GM19035 (cell line): ENCODE measurements around the gene ERN2.
"Not testable (repeated sequence)": the region's sequence is repeated elsewhere in the genome, so short reads cannot be mapped to it uniquely, and the experiment has no call there.

ENCODE experiments used
- ATAC-seq: cut with Tn5 transposase; IDR thresholded peaks from one replicate; pipeline ENCODE4 v1.9.1; 2021; ENCODE audit not compliant: unreplicated experiment

ERN2 gene

GRCh38 chr16:23712976-23713375 is at the start of gene ERN2:
TSS of gene ERN2 (minus strand) at chr16:23713222. CDS start at chr16:23713187, 35 bp downstream.
- ATAC-seq, result no peak

- no peak for ATAC-seq
Observed at GRCh38 chr16:23757937-23758619, 45.1 kb upstream of the ERN2 start.

- no peak for ATAC-seq
Observed at GRCh38 chr16:23757116-23757515, 44.1 kb upstream of the ERN2 start.

- ATAC-seq, result no peak
Observed at GRCh38 chr16:23755484-23755809, 42.4 kb upstream of the ERN2 start.

GRCh38 chr16:23754594-23755483 is 41.8 kb upstream of the ERN2 start, which contains the start of gene CHP2:
TSS of gene CHP2 (plus strand) at chr16:23755026. CDS start at chr16:23755050, 24 bp downstream.
- ATAC-seq, result no peak

- no peak for ATAC-seq
Observed at GRCh38 chr16:23753908-23754593, 41.0 kb upstream of the ERN2 start.

- ATAC-seq, result not testable (repeated sequence)
Observed at GRCh38 chr16:23751053-23751452, 38.0 kb upstream of the ERN2 start.

GRCh38 chr16:23748630-23749029 is 35.6 kb upstream of the ERN2 start:
- ATAC-seq, result no peak

GRCh38 chr16:23745263-23745662 is 32.2 kb upstream of the ERN2 start:
- no peak for ATAC-seq

- ATAC-seq, result no peak
Observed at GRCh38 chr16:23742766-23743165, 29.7 kb upstream of the ERN2 start.

GRCh38 chr16:23741675-23742303 is 28.8 kb upstream of the ERN2 start:
- no peak for ATAC-seq

GRCh38 chr16:23739516-23739915 is 26.5 kb upstream of the ERN2 start:
- no peak for ATAC-seq

- not testable (repeated sequence) for ATAC-seq
Observed at GRCh38 chr16:23737423-23738028, 24.5 kb upstream of the ERN2 start.

- no peak for ATAC-seq
Observed at GRCh38 chr16:23734176-23734893, 21.3 kb upstream of the ERN2 start.

- ATAC-seq, result no peak
Observed at GRCh38 chr16:23729503-23730424, 16.7 kb upstream of the ERN2 start.

- ATAC-seq, result no peak
Observed at GRCh38 chr16:23728112-23728477, 15.1 kb upstream of the ERN2 start.

- ATAC-seq, result no peak
Observed at GRCh38 chr16:23726710-23727109, 13.7 kb upstream of the ERN2 start.

GRCh38 chr16:23724785-23725131 is 11.7 kb upstream of the ERN2 start:
- ATAC-seq, result no peak

GRCh38 chr16:23724096-23724784 is 11.2 kb upstream of the ERN2 start:
- ATAC-seq, result no peak
